Transverse colon (tissue), 3 donors: ENCODE measurements around the gene ZNF385D.

ENCODE experiments used
- CTCF ChIP-seq, 5 experiments: fragments of 200-600 bp in 3 of 5; fragments of 450-650 bp in 2 of 5; sonication (generic) in 3 of 5; IDR thresholded peaks; 1 replicate in 2 of 5; 2 replicates in 3 of 5; pipeline ENCODE4 v1.5.1; 2016 to 2017; ENCODE audit warnings: antibody characterized with exemption in 5 of 5, inconsistent platforms in 3 of 5, mild to moderate bottlenecking in 2 of 5, moderate library complexity in 1 of 5
- POLR2A ChIP-seq: fragments of 450-650 bp; IDR thresholded peaks from one replicate; pipeline ENCODE4 v1.6.1; 2016; ENCODE audit warnings: antibody characterized with exemption, mild to moderate bottlenecking, moderate library complexity

- TF ChIP-seq CTCF (IDR thresholded peaks at IDR 0.05) (no peak), POLR2A (no peak)
Observed at GRCh38 chr3:21647961-21648360, 103.0 kb downstream of the ZNF385D start.
